Muscle layer of colon (tissue), 2 donors: Measurements from ENCODE around the gene ENKD1.

Experiments
- H3K27ac ChIP-seq: one replicate; pipeline ENCODE4 v1.7.0; 2013; ENCODE audit warnings: low read depth, mild to moderate bottlenecking, low read length, moderate library complexity
- H3K27me3 ChIP-seq, 2 donors: one replicate each; pipeline ENCODE4 v1.7.0; 2013; ENCODE audit warnings: low read length in 2 of 2, mild to moderate bottlenecking in 2 of 2; ENCODE audit not compliant: insufficient read depth in 2 of 2, control insufficient read depth in 1 of 2
- H3K36me3 ChIP-seq: one replicate; pipeline ENCODE4 v1.7.0; 2013; ENCODE audit warnings: mild to moderate bottlenecking, low read length; ENCODE audit not compliant: insufficient read depth
- H3K4me1 ChIP-seq: one replicate; pipeline ENCODE4 v1.7.0; 2013; ENCODE audit warnings: mild to moderate bottlenecking, low read length; ENCODE audit not compliant: insufficient read depth
- H3K4me3 ChIP-seq, 2 donors: one replicate each; pipeline ENCODE4 v1.7.0; 2013; ENCODE audit warnings: low read length in 2 of 2, low read depth in 1 of 2, mild to moderate bottlenecking in 1 of 2, moderate library complexity in 1 of 2
- H3K9ac ChIP-seq: one replicate; pipeline ENCODE4 v1.7.0; 2013; ENCODE audit warnings: low read length
- H3K9me3 ChIP-seq: one replicate; pipeline ENCODE4 v1.7.0; 2013; ENCODE audit warnings: mild to moderate bottlenecking, low read length
- donor health status: abdominal sarcoma.
- donor health status: Adenocarcinoma of cecum.

ENKD1 gene

DNA sequence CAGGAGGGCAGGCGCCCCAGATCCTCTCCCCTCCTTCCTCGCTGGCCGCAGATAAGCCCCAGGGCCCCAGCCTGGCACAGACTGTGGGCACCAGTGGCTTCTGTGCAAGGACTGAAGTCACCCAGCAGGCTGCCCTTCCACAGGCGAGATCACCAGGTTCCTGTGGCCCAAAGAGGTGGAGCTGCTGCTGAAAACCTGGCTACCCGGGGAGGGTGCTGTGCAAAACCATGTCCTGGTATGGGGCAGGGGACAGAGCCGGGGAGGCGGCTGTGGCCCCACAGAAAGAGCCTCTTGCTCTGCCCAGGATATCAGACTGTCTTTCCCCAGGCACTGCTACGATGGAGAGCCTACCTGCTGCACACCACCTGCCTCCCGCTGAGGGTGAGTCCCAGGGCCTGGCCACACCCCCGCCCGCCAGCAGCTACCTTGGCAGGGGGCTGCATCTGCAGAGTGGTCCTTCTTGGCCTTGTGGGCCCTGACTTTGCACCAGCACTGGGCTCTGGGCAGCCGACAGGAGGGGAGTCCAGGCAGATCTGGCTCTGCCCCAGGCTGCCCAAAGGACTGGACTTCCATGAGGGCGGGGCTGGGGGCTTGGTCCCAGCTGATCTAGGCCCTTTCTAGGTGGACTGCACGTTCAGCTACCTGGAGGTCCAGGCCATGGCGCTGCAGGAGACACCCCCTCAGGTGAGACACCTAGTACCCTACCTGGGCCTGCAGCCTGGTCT, 21.0 kb downstream of the ENKD1 start:
- Histone ChIP-seq H3K27ac (no peak overlapping the region), H3K4me1 (peaks cover 10% of the 10 kb centered on the region), H3K9me3 (no peaks in the 10 kb centered on the region), H3K36me3 (no peaks in the 10 kb centered on the region), H3K9ac (no peak overlapping the region), H3K4me3 (no peak overlapping the region), H3K27me3 (peaks cover 8 to 58% of the 10 kb centered on the region in 2 donors)

DNA sequence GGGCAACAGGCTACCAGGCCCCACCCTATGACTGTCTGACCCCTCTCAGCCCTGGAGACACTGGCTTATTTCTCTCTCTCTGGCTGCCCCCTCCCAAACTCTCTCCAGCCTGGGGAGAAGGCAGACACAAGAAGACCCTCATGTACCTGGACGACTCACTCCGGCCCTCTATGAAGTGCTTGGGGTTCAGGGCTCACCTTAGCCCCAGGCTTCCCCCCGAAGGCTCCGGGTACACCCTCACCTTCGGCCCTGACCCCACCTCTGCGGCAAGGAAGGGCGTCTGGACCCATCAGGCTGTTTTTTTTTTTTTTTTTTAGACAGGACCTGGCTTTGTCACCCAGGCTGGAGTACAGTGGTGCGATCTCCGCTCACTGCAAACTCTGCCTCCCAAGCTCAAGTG, 22.5 kb downstream of the ENKD1 start:
- Histone ChIP-seq H3K4me1 (peaks cover 10% of the 10 kb centered on the region), H3K27me3 (peaks cover 4 to 43% of the 10 kb centered on the region in 2 donors), H3K9ac (no peak overlapping the region)

DNA sequence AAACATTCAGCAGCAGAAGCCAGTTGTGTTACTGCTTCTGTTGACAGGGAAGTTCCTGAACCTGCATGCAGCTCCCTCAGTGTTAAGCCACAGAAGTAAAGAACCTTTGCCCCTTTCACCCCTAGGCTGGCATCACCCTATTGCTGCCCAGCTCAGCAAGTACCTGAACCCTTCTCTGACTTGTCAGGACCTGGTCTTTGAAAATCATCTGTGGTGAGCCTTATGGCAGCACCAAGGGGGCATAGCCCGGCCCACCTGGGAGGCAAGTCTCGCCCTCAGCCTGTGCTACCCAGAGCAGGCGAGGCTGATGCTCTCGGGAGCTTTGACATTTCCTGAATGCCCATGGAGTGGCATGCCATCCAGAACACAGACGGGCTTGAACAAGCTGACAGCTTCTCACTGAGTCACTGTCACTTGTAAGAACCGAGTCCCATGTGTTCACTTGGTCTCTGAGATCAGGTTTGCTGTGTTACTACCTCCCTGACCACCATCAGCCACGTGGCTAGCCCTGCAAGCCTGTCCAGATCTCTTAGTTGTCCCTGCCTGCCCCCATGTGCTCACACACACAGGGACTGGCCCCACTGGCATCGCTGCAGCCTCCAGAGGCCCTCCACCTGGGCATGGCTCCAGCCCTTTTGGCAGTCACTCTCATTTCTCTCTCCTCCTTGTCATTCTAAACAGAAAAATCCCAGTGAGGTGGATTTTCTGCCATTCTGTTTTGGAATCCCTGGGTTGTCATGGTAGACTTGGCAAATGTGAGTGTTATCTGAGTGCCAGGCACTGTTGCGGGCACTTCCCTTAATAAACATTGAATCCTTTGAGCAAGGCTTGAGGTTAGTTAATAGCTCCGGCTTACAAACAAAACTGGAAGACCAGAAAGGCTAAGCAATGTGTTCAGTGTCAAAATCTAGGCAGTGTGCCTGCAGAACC, 24.5 kb downstream of the ENKD1 start:
- H3K27ac ChIP-seq: no peak overlapping the region
- no peak overlapping the region for H3K9ac ChIP-seq

More for the DNA sequence above, 22.5 kb downstream of the ENKD1 start:
- Histone ChIP-seq H3K9me3 (no peaks in the 10 kb centered on the region), H3K36me3 (no peaks in the 10 kb centered on the region), H3K27ac (no peak overlapping the region), H3K4me3 (no peak overlapping the region)

DNA sequence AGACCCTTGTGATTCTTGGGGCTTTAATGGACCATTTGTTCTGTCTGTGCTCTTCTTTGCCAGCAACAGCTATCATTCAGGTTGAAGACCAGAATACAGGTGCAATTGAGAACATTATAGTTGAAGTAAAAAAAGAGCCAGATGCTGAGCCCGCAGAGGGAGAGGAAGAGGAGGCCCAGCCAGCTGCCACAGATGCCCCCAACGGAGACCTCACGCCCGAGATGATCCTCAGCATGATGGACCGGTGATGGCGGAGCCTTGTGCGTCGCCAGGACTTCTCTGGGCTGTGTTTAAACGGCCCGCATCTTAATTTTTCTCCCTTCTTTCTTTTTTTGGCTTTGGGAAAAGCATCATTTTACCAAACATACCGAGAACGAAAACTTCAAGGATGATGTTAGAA, 28.9 kb downstream of the ENKD1 start:
- Histone ChIP-seq H3K36me3 (peaks cover 27% of the 10 kb centered on the region), H3K27ac (no peak overlapping the region)

More for the DNA sequence above, 24.5 kb downstream of the ENKD1 start:
- H3K4me3 ChIP-seq: no peak overlapping the region
- no peaks in the 10 kb centered on the region for H3K9me3 ChIP-seq
- H3K36me3 ChIP-seq: peaks cover 13% of the 10 kb centered on the region
- peaks cover 10% of the 10 kb centered on the region for H3K4me1 ChIP-seq
- H3K27me3 ChIP-seq: peaks cover 0 to 26% of the 10 kb centered on the region in 2 donors

DNA sequence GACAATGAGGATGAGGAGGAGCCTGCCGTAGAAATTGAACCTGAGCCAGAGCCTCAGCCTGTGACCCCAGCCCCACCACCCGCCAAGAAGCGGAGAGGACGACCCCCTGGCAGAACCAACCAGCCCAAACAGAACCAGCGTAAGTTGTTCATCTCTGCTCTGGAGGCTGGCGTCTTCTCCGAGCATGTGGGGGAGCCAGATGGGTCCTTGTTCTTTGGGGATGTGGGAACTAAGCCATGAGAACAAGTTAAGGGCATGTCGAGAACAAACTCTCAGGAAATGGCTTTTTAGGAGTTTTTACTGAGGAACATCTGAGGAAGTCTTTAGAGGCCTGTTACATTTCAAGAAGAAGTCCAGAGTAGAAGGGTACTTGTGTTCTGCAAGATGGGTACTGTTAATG, 29.8 kb downstream of the ENKD1 start:
- peaks cover 36% of the 10 kb centered on the region for H3K36me3 ChIP-seq
- peaks cover 3% of the 10 kb centered on the region for H3K4me1 ChIP-seq
- H3K9me3 ChIP-seq: no peaks in the 10 kb centered on the region
- H3K27me3 ChIP-seq: no peaks in the 10 kb centered on the region
- no peak overlapping the region for H3K9ac ChIP-seq
- no peak overlapping the region for H3K27ac ChIP-seq
- no peak overlapping the region for H3K4me3 ChIP-seq

More for the DNA sequence above, 28.9 kb downstream of the ENKD1 start:
- no peaks in the 10 kb centered on the region for H3K27me3 ChIP-seq
- H3K9ac ChIP-seq: no peak overlapping the region
- peaks cover 10% of the 10 kb centered on the region for H3K4me1 ChIP-seq
- H3K9me3 ChIP-seq: no peaks in the 10 kb centered on the region
- no peak overlapping the region for H3K4me3 ChIP-seq

DNA sequence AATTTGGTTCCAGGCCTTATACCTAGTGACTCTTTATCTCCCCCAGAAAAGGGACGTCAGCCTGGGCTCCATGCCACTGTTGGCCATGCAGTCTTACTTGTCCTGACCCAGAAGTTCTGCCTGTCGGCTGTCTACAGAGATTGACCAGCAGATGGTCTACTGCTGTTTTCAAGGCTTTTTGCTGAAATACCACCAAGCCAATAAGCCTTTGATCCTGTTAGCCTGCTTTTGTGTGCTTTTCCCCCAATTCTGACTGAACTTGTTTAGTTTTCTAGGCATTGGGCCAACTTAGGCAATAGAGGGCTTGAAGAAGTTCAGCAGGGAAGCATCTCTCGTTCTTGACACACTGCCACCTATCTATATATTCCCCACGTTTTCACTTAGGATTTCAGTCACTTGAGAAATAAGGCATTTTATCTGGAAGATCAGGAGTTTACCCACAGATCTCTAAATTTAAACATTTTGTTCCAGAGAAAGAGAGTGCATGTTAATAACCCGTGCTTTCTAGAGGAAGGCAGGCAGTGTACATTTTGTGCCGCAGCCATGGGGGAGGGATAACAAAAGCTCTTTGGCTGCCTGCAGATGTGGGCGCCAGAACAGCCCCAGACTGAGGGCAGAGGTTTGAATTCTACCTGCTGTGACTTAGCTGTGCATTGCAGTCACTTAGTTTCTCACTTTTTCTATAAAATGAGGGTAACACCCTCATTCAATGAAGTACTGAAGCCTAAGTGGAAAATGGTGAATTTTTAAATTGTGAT, 34.0 kb downstream of the ENKD1 start:
- no peak overlapping the region for H3K27ac ChIP-seq
- H3K4me3 ChIP-seq: no peak overlapping the region
- H3K27me3 ChIP-seq: no peaks in the 10 kb centered on the region
- no peaks in the 10 kb centered on the region for H3K9me3 ChIP-seq
- no peaks in the 10 kb centered on the region for H3K4me1 ChIP-seq
- peaks cover 54% of the 10 kb centered on the region for H3K36me3 ChIP-seq
- no peak overlapping the region for H3K9ac ChIP-seq

GRCh38 chr16:67628216-67628615, 38.3 kb downstream of the ENKD1 start:
- H3K27me3 ChIP-seq: no peaks in the 10 kb centered on the region
- H3K9me3 ChIP-seq: no peaks in the 10 kb centered on the region
- H3K4me1 ChIP-seq: no peaks in the 10 kb centered on the region
- H3K36me3 ChIP-seq: peaks cover 62% of the 10 kb centered on the region
- no peak overlapping the region for H3K27ac ChIP-seq
- H3K9ac ChIP-seq: no peak overlapping the region
- H3K4me3 ChIP-seq: no peak overlapping the region

- H3K36me3 ChIP-seq: peaks cover 41% of the 10 kb centered on the region
- H3K9ac ChIP-seq: no peak overlapping the region
- no peaks in the 10 kb centered on the region for H3K9me3 ChIP-seq
- no peaks in the 10 kb centered on the region for H3K4me1 ChIP-seq
- H3K27ac ChIP-seq: no peak overlapping the region
- no peaks in the 10 kb centered on the region for H3K27me3 ChIP-seq
- no peak overlapping the region for H3K4me3 ChIP-seq
Measured at GRCh38 chr16:67613808-67614207, 52.7 kb downstream of the ENKD1 start.
